ENCODE data around the gene CAPN14. TPM values are rescaled to one million over a fixed set of nuclear protein-coding genes. Genes with fewer than 3 reads are reported as not detected.
A peak's percentile ranks its signal among the peaks of the same experiment; 100 is the strongest.
"Not testable (repeated sequence)": the region's sequence is repeated elsewhere in the genome, so short reads cannot be mapped to it uniquely, and the experiment has no call there.

CAPN14 gene
- total RNA-seq, 1 donor from 2014 or later, result not detected

- Histone ChIP-seq H3K4me1 (no peaks in the 10 kb centered on the region), H3K9me3 (no peaks in the 10 kb centered on the region), H3K4me3 (no peak overlapping the region), H3K36me3 (no peaks in the 10 kb centered on the region), H3K27me3 (no peaks in the 10 kb centered on the region), H3K27ac (no peak overlapping the region)
- DNase-seq (ENCODE audit: low spot score in 2 of 2), result peak in 1 of 2 donors; percentile 34
- intact Hi-C loops (cut with DNase I), result no loop called here
- TF ChIP-seq CTCF (IDR thresholded peaks at IDR 0.05), result no peak
These were observed 30.1 kb downstream of the CAPN14 start for GRCh38 chr2:31187166-31187565.

- intact Hi-C loops (cut with DNase I); DNase-seq (ENCODE audit: low spot score in 2 of 2); H3K4me3 ChIP-seq; H3K9me3 ChIP-seq; H3K36me3 ChIP-seq; H3K27me3 ChIP-seq; H3K4me1 ChIP-seq; H3K27ac ChIP-seq: not testable (repeated sequence)
These were observed 33.3 kb downstream of the CAPN14 start for GRCh38 chr2:31183973-31184372.

DNA sequence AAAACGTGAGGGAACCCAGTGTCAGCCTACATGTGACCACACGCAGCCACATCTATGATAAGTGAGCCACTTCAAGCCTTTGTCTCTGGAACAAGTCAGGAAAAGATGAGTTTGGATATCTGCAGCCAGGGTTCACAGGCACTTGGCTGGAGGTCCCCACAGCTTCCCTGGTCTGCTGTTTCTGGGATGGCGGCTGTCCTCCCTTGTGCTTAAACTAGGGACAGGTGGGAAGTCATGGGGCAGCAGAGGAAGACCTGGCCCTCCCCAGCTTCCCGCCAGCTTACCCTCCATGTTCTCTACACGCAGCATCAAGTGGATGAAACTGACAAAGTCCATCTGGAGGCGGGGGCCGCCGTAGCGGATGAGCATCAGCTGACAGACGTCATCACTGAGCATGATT lies 40.6 kb downstream of the CAPN14 start:
- Histone ChIP-seq H3K4me1 (no peaks in the 10 kb centered on the region), H3K4me3 (no peak overlapping the region), H3K27ac (no peak overlapping the region), H3K27me3 (no peaks in the 10 kb centered on the region), H3K9me3 (no peaks in the 10 kb centered on the region), H3K36me3 (no peaks in the 10 kb centered on the region)
- no peak for TF ChIP-seq CTCF (IDR thresholded peaks at IDR 0.05)
- DNase-seq (ENCODE audit: low spot score in 2 of 2), result no peak
- intact Hi-C loops (cut with DNase I), result no loop called here

DNA sequence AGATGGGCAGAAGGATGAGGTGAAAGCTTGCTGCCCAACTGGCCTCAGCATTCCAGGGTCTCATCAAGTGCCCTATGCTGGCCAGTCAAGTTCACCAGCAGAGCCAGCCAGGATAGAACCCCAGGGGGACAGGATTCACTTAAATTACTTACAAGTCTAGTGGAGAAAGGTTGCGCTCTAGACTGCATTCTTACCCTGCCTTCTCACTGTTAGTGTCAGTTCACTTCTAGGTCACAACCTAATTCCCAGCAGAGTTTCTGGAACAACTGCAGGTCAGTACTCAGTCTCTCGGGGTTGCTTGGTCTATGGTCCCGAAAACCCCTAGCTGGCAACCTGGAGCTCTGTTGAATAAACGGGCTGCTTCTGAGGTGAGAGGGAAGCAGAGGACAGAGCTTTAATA lies 46.2 kb downstream of the CAPN14 start:
- H3K27me3 ChIP-seq, result no peaks in the 10 kb centered on the region
- H3K27ac ChIP-seq, result no peak overlapping the region
- no peaks in the 10 kb centered on the region for H3K36me3 ChIP-seq
- intact Hi-C loops (cut with DNase I), result loop anchor here (2.0 kb wide), 1 partner anchor 162 kb away; no protein-coding TSS in a partner anchor
- H3K4me3 ChIP-seq, result no peak overlapping the region
- no peaks in the 10 kb centered on the region for H3K4me1 ChIP-seq
- DNase-seq (ENCODE audit: low spot score in 2 of 2), result no peak
- no peak for TF ChIP-seq CTCF (IDR thresholded peaks at IDR 0.05)
- no peaks in the 10 kb centered on the region for H3K9me3 ChIP-seq

- DNase-seq (ENCODE audit: low spot score in 2 of 2), result peak in 1 of 2 donors; percentile 70
- Histone ChIP-seq H3K36me3 (no peaks in the 10 kb centered on the region), H3K9me3 (no peaks in the 10 kb centered on the region), H3K27ac (no peak overlapping the region), H3K4me1 (no peaks in the 10 kb centered on the region), H3K27me3 (no peaks in the 10 kb centered on the region), H3K4me3 (no peak overlapping the region)
- TF ChIP-seq CTCF (IDR thresholded peaks at IDR 0.05), result peak; percentile 77 to 92 (median 91)
- intact Hi-C loops (cut with DNase I), result loop anchor here (1.0 to 2.0 kb wide), 2 partner anchors 163 to 456 kb away; no protein-coding TSS in a partner anchor
These were observed 47.1 kb downstream of the CAPN14 start for GRCh38 chr2:31170071-31170698.

- no peaks in the 10 kb centered on the region for H3K4me1 ChIP-seq
- no peak for DNase-seq (ENCODE audit: low spot score in 2 of 2)
- H3K36me3 ChIP-seq, result no peaks in the 10 kb centered on the region
- intact Hi-C loops (cut with DNase I), result no loop called here
- H3K27me3 ChIP-seq, result no peaks in the 10 kb centered on the region
- H3K27ac ChIP-seq, result no peak overlapping the region
- no peak for TF ChIP-seq CTCF (IDR thresholded peaks at IDR 0.05)
- no peaks in the 10 kb centered on the region for H3K9me3 ChIP-seq
- H3K4me3 ChIP-seq, result no peak overlapping the region
These were observed 49.0 kb downstream of the CAPN14 start for GRCh38 chr2:31168291-31168690.

Measured in ascending aorta (tissue), 2 donors.